HUDEP-2 (cell line): ENCODE results near the gene NLGN1.

Experiments used
- DNase-seq, 76 experiments: peaks; one replicate each; lab custom pipeline; 2025; ENCODE audit not compliant: unreplicated experiment in 76 of 76; lab: John Stamatoyannopoulos, UW

Gene NLGN1

GRCh38 chr3:173703771-173704170 lies 306.2 kb downstream of the NLGN1 start:
- no peak for DNase-seq

- no peak for DNase-seq
These were observed 309.1 kb downstream of the NLGN1 start for GRCh38 chr3:173706630-173707029.

DNA sequence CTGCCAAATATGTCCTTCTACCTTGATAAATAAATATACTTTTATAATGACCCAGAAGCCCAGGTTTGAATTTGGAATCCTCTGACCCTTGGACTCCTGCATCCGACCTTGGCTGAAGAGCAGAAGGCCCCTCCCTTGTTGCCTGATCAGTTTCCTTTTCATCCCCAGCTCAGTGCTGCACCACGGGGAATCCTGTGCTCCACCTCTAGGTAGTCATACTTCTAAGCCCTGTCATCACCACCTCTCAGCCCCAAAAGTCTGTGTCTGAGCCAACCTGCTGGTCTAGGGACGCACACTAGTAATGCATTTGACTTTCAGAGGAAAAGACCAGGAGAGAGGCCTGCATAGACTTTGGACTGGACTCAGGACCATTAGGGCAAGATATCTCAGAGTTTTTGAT lies 310.6 kb downstream of the NLGN1 start:
- no peak for DNase-seq

GRCh38 chr3:173709026-173709425 lies 311.5 kb downstream of the NLGN1 start:
- no peak for DNase-seq

DNA sequence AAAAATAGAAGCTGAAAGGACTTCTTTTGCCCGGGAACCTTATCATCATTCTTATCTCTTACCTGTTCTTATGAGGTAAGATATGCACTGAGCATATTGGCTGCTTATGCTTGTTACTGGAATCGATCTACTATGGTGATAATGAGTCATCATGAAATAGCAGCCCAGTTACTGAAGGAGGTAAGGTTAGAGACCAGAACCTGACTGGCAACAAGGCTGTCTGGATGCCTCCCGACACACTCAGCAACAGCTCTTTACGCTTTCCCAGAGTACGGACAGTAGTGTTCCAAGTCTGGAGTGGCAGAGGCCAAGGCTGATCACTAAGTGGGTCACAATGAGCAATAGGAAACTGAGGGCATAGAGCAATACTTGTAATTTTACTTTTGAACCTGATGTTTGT lies 314.1 kb downstream of the NLGN1 start:
- DNase-seq = no peak

- DNase-seq = no peak
These were observed 322.0 kb downstream of the NLGN1 start for GRCh38 chr3:173719585-173719984.

DNA sequence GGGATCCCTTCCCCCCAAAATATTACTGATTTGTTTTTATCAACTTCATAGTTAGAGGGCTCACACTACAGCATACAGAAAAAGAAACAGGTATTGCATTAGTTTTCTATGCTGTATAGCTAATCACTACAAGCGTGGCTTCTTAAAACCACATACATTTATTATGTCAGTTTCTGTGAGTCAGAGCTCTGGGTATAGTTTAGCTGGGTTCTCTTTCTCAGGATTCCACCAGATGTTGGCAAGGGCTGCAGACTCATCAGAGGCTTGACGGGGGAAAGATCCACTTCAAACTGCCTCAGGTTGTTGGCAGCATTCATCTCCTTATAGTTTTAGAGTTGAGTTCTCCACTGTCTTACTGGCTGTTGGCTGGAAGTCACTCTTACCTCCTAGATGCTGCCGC lies 328.0 kb downstream of the NLGN1 start:
- DNase-seq = no peak

DNA sequence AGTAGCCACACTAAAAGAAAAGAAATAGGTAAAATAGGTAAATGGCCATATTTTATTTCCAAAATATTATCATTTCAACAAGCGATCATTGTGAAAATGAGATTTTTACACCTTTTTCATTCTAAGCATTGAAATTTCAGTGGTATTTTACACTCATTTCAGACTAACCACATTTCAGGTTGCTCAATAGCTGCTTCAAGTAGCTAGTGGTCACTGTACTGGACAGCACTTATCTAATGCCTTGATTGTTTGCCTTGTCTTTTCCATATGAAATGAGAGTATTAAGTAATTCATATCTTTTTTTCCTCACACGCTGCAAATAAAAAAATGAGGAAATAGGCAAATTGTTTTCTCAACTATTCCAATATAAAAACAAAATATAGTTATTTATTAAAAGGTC lies 332.8 kb downstream of the NLGN1 start:
- no peak for DNase-seq

DNA sequence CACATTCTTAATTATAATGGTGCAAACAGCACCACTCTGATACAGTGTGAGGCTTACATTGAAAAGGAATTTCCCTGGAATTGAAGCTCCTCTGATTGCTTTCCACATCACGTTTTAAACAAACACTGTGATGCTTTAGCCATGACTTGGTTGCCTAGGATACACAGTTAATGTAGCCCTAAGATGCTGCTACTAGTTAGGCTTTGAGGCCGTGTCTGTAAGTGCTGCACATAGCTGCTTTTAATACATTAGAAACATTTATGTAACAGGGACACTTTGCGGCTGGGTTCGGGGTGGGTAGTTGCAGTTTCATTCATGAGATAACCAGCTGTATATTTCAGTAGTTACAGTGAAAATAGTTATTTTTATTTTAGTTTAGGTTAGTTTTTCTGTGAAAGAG lies 334.7 kb downstream of the NLGN1 start:
- DNase-seq = no peak

- DNase-seq = peak in 1 of 76 experiments; percentile 26
These were observed 335.6 kb downstream of the NLGN1 start for GRCh38 chr3:173733029-173733652.

- no peak for DNase-seq
These were observed 336.9 kb downstream of the NLGN1 start for GRCh38 chr3:173734473-173734872.

- no peak for DNase-seq
These were observed 337.4 kb downstream of the NLGN1 start for GRCh38 chr3:173734895-173735294.

DNA sequence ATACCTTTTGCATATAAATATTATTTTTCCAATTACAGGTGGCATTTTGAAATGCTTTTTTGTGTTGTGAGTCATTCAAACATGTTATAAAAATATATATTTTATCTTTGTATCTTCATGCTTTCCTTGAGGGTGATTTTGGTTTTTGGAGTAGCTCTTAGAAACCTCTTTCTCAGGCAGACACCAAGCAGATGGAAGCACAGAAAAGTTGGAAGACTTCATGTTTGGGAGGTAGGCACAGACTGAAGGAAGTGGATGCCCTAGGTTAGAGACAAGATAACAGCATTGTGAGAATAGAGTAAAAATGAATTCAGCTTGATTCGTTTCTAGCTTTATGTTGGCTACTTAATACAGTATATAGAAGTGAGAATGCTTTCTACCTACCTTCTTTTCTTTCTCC lies 338.3 kb downstream of the NLGN1 start:
- DNase-seq = no peak

DNA sequence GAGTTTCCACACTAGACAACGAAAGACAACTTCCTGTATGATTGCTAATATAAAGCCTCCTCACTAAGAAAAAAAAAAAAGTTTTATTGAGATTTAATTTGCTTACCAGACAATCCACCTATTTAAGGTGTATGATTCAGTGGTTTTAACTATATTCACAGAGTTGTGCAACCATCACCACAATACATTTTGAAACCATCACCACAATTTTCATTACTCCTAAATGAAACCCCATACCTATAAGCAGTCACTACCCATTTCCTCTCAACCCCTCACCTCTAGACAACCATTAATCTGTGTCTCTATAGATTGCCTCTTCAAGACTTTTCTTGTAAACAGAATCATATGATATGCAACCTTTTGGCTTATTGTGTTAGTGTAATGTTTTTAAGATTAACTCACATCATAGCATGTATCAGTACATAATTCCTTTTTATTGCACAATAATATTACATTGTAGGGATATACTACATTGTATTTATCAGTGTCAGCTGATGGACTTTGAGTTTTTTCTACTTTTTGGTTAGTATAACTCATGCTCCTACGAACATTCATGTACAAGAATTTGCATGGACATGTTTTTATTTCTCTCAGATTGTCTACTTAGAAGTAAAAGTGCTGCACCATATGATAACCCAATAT lies 339.7 kb downstream of the NLGN1 start:
- no peak for DNase-seq

DNA sequence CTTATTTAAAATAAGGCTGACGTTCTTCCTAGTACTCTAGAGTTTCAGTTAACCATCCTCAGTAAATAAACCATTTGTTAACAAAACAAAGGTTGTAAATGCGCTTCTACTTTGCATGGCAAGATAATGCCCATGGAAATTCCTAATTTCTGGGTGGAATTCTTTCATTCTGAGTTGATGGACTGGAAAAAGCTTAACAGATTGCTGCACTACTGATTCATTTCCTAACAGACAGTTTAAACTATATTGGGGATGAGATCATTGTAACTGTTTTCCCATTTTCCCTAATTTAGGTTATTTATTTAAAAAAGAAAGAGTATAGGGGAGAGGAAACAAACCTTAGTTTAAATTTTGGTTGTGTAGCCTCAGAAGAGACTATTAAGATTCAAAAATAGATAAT lies 342.2 kb downstream of the NLGN1 start:
- DNase-seq = no peak

GRCh38 chr3:173742491-173742890 lies 344.9 kb downstream of the NLGN1 start:
- DNase-seq = no peak

- no peak for DNase-seq
These were observed 345.6 kb downstream of the NLGN1 start for GRCh38 chr3:173743111-173743510.

DNA sequence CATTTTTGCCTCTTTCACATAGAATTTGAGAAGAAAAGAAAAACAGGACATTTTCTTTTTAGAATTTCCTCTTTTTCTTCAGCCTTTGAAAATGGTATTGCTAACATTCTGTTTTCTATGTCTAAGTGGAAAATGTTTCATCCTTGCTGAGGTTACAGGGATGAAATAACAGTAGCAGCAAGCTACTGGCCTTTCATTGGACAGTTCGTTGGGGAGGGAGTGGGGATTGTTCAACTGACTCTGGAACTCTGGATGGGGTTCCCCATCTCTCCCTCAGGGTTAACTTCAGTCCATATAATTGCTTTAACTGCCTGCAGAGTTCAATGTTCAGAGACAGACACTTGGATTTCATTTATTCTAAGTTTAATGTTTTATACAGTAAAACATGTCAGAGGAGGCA lies 346.0 kb downstream of the NLGN1 start:
- no peak for DNase-seq

DNA sequence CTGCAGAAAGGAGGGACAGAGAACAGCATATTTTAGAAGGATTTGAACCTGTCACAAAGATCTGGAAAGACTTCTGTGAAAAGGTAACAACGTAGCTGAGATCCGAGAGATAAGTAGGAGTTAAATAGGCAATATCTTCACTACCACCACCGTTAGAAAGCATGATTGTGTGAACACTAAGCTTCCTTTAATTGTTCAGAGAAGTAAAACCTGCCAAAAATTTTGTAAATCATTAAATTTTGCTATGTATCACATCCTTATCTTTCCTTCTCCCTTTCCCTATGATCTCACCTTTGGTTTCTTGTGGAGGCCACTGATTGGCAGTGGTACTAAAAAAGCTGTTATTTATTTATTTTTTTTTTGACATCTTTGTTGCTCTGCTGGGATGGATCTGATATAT lies 346.9 kb downstream of the NLGN1 start:
- no peak for DNase-seq

DNA sequence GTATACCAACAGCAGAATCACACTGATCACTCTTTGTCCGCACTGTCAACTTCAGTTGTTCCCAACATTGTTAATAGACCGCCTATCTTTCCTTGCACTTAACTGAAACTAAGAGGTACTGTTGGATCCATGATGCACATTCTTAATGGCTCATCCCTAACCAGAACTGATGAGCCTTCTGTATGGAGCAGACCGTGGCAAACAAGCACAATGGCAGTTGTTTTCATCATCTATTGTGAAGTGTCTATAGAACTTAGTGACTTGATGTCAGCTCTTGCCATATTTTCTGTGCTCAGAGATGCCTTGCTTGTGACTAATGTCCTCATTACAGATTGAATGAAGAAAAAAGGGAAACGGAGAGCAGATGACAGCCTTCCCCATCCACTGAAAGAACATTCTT lies 347.4 kb downstream of the NLGN1 start:
- DNase-seq = no peak

DNA sequence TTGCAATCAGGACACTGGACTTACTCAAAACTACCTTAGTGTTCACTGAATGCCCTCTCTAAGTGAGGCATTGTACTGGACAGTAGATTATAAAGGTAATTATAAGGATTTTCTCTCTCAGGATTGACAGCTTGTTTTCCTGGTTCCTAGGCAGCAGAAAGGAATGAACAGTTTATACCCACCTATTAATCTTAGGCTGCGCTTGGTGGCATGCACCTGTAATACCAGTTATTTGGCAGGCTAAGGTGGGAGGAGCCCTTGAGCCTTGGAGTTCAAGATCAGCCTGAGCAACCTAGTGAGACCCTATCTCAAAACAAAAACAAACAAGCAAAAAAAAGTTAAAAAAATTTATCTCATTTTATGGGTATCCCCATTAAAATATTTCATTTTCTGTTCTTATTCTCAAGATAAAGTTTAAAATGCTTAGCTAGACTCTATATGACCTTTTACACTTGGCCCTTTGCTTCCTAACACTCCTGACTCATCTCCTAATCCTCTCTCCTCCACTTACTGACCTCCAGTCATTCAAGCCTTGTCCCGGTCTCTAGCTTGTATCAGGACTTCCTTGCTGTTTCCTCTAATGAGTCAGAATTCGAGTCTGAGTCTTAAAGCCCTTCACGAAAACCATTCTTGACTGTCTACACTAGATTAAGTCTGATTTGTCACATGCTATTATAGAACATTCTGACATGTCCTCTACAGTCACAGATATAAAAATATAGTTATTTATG lies 348.6 kb downstream of the NLGN1 start:
- no peak for DNase-seq

GRCh38 chr3:173747427-173747826 lies 349.9 kb downstream of the NLGN1 start:
- DNase-seq = no peak
